Astrocyte (in vitro differentiated cells and primary cell): ENCODE data around the gene PDSS2.

Experiments used
- EZH2 ChIP-seq: IDR thresholded peaks from 2 replicates; pipeline ENCODE4 v1.6.1; 2012; ENCODE audit warnings: mild to moderate bottlenecking, low read length, inconsistent platforms; ENCODE audit not compliant: insufficient read depth
- TF ChIP-seq, protein P1 (sequence below): IDR thresholded peaks from 2 replicates; pipeline ENCODE4 v1.5.1; 2011; ENCODE audit warnings: low read depth, mild to moderate bottlenecking, inconsistent platforms, low read length, moderate library complexity; ENCODE audit not compliant: insufficient read depth

DNA sequence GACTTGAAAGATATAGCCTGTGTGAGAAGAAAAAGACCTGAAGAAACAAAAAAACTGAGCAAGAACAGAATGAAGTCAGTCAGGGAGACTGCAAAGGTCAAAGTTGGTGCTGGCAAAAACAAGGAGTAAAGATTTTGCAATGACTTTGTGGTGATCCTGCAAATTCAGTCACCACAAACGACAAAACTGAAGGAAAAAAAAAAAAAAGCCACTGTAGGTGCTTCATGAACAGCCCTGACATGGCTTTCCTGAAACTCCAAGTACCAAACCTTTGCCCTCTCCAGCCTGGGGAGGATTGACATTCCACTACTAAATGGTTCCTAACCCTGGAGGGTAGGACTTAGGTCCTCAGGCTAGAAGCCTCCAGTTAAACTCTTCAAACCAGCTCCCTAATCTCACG is 229.3 kb downstream of the PDSS2 start:
- TF ChIP-seq, protein P1, sequence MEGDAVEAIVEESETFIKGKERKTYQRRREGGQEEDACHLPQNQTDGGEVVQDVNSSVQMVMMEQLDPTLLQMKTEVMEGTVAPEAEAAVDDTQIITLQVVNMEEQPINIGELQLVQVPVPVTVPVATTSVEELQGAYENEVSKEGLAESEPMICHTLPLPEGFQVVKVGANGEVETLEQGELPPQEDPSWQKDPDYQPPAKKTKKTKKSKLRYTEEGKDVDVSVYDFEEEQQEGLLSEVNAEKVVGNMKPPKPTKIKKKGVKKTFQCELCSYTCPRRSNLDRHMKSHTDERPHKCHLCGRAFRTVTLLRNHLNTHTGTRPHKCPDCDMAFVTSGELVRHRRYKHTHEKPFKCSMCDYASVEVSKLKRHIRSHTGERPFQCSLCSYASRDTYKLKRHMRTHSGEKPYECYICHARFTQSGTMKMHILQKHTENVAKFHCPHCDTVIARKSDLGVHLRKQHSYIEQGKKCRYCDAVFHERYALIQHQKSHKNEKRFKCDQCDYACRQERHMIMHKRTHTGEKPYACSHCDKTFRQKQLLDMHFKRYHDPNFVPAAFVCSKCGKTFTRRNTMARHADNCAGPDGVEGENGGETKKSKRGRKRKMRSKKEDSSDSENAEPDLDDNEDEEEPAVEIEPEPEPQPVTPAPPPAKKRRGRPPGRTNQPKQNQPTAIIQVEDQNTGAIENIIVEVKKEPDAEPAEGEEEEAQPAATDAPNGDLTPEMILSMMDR, result no peak
- TF ChIP-seq EZH2, result no peak
